Measurements from ENCODE around the gene NOS3.

Gene NOS3

DNA sequence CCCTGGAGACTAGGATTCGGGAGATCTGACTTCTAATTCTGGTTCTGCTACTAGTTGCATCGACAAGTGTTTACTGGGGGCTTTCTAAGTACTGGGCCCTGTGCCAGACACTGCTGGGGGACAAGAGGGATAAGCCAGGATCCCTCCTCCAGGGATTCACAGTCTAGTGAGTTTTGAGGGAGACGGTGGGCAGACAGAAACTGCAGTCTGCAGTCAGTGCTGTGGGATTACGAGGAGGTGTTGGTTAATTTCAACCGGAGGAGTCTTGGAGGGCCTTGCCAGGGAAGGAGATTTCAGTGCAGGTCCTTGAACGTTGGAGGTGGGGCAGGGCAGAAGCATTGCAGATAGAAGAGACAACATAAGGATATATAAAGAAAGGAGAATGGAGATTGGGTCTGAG is 9.2 kb upstream of the NOS3 start:
- DNase-seq: no peak

DNA sequence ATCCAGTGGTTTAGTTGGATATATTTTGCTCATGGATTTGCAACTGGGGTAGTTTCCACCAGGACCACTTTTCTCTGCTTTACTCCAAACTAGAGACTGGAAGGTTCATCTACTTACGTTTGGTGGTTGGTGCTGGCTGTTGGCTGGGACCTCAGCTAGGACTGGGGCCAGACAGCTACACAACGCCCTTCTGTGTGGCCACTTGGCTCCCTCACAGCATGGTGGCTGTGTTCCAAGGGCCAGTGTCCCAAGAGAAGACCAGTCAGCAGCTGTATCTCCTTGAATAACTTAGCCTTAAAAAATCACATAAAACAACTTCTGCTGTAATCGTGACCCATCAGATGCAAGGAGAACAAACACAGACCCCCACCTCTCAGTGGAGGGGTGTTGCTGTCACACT is 8.5 kb upstream of the NOS3 start:
- no peak for DNase-seq

DNA sequence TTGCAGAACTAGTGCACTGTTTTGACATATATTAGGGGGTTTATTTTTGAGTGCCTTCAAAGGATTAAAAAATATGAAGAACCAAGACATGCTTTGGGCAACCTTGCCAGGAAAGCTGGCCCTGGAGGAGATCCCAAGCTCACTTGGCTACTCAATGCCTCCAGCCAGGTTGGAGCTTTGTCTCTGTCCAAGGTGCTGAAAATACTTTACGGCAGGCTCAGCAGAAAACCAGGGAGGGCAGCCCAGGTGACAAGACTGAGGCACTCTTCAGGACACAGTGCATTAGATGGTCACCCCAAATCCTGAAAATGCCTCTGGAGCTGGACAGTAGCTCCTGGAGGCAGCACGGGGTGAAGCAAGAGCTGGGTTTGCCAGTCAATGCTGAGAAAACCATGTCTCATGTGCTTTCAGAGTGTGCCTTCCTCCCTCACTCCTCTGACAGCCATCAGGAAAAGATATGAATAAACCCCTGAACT is 6.9 kb upstream of the NOS3 start:
- DNase-seq: no peak

DNA sequence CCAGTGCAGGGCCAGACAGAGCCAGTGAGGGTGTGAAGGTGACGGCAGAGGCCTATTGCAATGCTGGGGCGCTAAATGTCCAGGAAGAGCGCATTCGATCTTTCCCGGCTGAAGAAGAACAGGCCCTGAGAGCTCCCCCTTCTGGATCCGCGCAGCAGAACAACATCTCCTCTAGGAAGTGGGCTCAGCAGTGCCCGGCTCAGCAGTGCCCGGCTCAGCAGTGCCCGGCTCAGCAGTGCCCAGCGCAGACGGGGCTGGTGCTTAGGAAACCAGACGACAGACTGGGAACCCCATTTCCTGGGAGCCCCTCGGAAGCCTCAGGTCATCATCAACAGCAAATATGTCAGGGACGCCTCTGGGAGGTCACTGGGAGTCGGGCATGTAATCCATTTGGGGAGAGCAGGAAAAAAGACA is 4.7 kb upstream of the NOS3 start:
- DNase-seq: peak; percentile 11

DNA sequence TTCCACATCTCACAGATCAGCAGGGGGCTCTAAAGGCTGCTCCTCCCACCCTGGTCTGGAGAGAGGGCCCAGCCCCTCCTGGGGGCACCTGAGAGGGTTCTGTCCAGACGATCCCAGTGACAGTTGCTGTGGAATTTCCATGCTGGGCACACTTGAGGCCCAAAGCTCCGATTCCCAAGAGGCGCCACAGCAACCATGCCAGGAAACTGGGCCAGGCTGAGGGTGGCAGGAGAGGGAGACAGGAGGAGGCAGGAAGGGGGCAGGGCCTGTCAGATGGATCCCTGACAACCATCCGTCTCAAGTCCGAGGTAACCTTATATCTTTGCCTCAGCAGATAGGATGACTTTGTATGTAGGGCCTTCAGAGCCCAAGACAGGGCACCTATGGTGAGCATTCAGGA is 4.3 kb upstream of the NOS3 start:
- DNase-seq: no peak

DNA sequence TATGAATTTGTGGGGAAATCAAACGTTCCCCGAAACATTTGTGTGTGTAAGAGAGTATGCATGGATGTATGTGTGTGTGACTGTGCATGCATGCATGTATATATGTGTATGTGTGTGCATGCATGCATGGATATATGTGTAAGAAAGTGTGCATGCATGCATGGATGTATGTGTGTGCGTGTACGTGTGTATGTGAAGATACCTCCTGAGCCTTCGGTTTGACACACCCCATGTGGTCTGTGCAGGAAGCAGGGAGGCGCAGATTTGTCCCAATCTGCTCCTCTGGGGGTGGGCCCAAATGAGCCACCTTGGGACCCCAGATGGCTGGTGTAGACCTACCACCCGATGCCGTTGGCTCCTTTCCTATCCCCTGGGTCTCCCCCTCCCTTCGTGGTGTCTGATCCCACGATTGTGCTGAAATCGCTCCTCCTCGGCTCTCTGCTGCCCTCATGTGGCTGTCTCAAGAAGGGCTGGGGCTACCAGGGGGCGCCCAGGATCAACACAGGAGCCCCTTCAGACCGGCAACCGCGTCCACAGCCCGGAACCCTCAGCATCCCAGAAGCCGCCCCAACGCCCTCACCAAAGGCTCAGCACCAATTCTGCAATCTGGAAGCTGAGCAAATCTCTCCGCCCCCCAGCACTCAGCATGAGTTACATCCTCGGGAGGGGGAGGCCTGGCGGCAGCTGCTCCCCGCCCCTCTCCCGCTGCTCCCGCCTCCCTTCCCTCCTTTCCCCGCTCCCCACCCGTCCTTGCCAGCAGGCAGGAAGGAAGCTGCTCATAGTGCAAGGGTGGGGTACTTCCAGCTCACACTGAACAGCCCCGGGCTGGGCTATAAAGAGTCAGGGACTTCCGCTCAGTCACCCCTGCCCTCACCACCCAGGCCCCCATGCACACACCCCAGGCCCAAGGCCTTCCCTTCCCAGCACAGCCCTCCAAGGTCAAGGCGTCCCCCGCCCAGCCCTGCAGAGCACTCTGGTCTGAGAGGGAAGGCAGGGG is 2.3 kb upstream of the NOS3 start:
- DNase-seq: peak; percentile 11

DNA sequence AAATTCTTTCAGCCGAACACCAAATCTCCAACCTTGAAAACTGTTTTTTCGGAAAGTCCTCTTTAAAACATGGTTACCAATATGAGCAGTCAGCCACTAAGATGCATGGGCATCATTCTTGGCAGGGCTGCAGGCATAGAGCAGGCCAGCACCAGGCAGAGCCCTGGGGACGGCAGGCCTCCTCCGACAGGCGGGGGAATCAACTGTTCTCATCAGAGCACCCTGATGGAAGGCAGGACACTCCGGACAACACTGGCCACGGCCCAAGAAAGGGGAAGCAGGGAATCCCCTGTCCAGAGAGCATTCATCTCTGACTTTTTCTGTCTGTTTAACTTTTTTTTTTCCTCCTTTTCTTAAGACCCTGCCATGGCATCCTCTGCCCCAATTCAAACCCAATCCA is 1.4 kb upstream of the NOS3 start:
- no peak for DNase-seq

DNA sequence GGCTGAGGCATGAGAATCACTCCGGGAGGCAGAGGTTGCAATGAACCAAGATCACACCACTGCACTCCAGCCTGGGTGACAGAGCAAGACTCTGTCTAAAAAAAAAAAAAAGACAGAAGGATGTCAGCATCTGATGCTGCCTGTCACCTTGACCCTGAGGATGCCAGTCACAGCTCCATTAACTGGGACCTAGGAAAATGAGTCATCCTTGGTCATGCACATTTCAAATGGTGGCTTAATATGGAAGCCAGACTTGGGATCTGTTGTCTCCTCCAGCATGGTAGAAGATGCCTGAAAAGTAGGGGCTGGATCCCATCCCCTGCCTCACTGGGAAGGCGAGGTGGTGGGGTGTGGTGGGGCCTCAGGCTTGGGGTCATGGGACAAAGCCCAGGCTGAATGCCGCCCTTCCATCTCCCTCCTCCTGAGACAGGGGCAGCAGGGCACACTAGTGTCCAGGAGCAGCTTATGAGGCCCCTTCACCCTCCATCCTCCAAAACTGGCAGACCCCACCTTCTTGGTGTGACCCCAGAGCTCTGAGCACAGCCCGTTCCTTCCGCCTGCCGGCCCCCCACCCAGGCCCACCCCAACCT is 1.3 kb downstream of the NOS3 start:
- no peak for DNase-seq

DNA sequence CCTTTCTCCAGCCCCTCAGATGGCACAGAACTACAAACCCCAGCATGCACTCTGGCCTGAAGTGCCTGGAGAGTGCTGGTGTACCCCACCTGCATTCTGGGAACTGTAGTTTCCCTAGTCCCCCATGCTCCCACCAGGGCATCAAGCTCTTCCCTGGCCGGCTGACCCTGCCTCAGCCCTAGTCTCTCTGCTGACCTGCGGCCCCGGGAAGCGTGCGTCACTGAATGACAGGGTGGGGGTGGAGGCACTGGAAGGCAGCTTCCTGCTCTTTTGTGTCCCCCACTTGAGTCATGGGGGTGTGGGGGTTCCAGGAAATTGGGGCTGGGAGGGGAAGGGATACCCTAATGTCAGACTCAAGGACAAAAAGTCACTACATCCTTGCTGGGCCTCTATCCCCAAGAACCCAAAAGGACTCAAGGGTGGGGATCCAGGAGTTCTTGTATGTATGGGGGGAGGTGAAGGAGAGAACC is 2.1 kb downstream of the NOS3 start:
- no peak for DNase-seq

DNA sequence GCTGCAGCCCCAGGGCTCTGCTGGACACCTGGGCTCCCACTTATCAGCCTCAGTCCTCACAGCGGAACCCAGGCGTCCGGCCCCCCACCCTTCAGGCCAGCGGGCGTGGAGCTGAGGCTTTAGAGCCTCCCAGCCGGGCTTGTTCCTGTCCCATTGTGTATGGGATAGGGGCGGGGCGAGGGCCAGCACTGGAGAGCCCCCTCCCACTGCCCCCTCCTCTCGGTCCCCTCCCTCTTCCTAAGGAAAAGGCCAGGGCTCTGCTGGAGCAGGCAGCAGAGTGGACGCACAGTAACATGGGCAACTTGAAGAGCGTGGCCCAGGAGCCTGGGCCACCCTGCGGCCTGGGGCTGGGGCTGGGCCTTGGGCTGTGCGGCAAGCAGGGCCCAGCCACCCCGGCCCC is 2.7 kb downstream of the NOS3 start:
- no peak for DNase-seq

DNA sequence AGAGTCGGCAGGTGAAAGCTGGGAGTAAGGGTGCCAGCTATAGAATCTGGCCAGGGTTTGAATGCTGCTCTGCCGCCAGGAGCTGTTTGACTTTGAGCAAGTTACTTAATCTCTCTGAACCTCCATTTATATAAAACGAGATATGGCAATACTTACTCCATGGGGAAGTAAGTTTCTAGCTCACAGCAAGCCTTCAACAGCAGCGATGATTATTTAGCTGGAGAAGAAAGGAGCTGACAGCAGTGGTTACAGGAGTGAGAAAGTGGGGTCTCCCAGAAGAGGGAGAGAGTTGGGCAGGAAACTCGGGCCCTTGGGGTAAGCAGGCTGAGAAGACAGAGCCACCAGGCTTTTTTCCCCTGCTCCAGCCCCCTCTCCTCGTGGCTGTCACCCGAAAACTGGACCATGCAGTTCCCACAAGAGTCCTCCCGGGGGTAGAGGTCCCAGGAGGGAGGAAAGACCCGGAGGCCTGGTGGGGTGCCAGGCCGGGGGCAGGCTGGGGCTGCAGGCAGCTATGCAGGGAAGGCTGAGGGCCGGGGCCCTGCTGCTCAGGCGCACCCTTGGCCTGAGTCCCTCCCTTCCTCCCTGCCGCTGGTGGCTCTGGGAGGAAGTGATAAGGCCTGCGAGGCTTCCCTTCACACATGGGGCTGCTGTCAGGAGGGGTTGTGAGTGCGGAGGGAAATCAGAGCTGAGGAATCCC is 3.5 kb downstream of the NOS3 start:
- DNase-seq: no peak

DNA sequence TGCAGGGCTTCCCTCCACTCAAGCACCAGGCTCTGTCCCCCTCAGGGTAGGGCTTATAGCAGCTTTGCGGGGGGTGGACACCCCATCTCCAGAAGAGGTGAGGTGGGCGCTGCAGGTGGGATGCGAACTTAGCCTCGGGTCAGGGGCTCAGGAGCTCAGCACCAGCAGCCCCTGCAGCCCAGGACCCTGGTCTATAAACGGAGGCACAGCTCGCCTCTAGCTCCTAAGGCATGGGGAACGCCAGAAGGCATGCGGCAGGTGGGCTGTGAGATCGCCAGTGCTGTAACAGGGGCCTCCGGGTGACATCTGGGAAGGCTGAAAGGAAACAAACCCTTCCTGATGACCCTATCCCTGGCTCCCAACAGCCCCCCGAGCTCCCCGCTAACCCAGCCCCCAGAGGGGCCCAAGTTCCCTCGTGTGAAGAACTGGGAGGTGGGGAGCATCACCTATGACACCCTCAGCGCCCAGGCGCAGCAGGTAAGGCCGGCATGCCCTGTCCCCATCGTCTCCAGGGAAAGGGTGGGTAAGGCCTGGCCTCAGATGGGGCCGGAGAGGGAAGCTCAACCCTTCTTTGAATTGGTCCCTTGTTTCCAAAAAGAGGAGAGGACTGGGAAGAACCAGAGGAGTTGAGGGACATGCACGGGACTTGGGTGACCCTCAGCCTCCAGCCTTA is 4.2 kb downstream of the NOS3 start:
- DNase-seq: no peak

DNA sequence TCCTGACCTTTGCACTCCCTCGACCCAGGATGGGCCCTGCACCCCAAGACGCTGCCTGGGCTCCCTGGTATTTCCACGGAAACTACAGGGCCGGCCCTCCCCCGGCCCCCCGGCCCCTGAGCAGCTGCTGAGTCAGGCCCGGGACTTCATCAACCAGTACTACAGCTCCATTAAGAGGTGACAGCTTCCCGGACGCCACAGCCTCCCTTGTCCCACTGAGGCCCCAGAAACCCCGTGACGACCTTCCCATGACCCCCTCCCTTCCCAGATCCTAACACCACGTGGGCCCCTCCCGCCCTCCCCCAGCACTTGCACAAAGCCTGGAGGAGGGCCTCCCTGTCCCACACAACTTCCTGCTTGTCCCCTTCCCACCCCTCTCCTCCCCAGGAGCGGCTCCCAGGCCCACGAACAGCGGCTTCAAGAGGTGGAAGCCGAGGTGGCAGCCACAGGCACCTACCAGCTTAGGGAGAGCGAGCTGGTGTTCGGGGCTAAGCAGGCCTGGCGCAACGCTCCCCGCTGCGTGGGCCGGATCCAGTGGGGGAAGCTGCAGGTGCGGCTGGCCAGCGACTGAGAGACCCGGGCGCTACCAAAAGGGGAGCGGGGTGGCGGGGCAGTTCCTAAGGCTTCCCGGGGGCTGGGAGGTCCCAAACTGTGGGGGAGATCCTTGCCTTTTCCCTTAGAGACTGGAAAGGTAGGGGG is 5.7 kb downstream of the NOS3 start:
- no peak for DNase-seq

DNA sequence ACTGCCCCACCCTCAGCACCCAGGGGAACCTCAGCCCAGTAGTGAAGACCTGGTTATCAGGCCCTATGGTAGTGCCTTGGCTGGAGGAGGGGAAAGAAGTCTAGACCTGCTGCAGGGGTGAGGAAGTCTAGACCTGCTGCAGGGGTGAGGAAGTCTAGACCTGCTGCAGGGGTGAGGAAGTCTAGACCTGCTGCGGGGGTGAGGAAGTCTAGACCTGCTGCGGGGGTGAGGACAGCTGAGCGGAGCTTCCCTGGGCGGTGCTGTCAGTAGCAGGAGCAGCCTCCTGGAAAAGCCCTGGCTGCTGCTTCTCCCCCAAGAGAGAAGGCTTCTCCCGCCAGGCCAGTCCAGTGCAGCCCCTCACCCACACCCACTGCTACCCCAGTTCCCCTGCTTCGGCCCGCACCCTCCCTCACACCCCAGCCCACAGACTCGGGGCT is 6.3 kb downstream of the NOS3 start:
- no peak for DNase-seq

DNA sequence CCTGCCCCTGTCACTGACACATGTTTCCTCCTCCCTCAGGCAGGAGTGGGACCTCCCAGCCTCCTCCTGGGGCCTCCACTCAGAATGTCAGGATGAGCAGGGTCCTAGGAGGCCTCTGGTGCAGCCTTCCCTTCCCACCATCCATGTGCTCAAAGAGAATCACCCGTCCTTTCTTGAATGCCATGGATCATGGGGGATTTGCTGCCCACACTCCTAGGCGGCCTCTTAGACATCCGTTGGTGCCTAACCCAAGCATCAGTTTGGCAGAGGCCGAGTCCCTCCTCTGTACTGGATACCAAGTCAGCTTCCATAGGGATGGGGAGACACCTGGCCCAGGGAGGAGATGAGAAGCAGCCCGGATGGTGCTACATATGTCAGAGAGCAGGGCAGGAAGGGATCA is 7.0 kb downstream of the NOS3 start:
- DNase-seq: no peak

DNA sequence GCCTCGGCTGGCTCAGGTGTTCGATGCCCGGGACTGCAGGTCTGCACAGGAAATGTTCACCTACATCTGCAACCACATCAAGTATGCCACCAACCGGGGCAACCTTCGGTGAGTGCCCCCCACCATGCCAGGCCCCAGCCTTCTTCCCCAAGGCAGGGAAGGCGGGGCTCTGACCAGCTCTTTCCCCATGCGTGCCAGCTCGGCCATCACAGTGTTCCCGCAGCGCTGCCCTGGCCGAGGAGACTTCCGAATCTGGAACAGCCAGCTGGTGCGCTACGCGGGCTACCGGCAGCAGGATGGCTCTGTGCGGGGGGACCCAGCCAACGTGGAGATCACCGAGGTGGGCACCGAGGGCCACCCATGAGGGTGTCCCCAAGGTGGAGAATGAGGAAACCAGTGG is 7.5 kb downstream of the NOS3 start:
- DNase-seq: no peak

DNA sequence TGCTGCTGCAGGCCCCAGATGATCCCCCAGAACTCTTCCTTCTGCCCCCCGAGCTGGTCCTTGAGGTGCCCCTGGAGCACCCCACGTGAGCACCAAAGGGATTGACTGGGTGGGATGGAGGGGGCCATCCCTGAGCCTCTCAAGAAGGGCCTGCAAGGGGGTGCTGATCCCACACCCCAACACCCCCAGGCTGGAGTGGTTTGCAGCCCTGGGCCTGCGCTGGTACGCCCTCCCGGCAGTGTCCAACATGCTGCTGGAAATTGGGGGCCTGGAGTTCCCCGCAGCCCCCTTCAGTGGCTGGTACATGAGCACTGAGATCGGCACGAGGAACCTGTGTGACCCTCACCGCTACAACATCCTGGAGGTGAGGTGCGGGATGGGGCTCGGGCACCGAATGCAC is 8.2 kb downstream of the NOS3 start:
- no peak for DNase-seq

DNA sequence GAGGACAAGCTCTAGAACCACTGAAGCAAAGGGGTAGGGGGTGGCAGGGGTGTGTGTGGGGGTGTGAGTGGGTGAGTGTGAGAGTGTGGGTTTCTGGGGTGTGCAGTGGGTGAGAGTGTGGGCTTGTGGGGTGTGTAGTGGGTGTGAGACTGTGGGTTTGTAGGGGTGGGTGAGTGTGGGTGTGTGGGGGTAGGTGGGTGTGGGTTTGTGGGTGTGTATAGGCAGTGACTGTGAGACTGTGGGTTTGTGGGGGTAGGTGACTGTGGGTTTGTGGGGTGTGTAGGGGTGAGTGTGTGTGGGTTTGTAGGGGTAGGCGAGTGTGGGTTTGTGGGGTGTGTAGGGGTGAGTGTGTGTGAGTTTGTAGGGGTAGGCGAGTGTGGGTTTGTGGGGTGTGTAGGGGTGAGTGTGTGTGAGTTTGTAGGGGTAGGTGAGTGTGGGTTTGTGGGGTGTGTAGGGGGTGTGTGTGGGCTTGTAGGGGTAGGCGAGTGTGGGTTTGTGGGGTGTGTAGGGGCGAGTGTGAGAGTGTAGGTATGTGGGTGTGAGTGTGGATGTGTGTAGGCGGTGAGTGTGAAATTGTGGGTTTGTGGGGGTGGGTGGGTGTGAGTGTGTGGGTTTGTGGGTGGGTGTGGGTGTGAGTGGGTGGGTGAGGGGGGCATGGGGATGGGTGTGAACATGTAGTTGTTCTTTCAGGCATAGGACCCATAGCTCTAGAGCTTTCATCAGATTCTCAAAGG is 8.8 kb downstream of the NOS3 start:
- no peak for DNase-seq

DNA sequence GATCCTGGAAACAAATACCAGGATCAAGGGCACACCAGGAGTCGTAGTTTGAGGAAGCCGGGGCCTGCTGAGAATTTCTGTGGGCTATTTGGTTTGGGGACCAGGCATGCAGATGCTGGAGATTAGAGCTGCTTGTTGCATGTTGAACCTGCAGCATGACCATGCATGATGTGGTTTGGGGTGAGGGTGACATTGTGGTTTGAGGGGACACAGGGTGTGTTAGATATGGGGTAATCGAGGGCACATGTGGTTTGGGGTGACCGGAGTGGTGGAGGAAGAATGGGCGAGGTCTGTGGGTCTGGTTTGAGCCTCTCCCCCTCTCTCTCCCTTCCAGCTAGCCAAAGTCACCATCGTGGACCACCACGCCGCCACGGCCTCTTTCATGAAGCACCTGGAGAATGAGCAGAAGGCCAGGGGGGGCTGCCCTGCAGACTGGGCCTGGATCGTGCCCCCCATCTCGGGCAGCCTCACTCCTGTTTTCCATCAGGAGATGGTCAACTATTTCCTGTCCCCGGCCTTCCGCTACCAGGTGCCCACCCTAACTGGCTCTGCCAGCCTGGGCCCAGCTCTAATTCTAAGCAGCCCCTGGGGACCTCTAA is 10.2 kb downstream of the NOS3 start:
- DNase-seq: no peak

DNA sequence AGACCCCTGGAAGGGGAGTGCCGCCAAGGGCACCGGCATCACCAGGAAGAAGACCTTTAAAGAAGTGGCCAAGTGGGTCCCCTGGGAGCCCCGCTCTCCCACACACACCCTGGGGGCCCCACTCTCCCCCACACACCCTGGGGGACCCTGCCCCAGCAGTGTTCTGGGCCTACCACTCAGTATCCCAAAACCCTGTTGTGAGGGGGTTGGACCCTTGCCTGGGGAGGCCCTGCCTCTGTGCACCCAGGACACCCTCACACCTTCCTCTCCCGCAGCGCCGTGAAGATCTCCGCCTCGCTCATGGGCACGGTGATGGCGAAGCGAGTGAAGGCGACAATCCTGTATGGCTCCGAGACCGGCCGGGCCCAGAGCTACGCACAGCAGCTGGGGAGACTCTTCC is 10.7 kb downstream of the NOS3 start:
- DNase-seq: no peak

DNA sequence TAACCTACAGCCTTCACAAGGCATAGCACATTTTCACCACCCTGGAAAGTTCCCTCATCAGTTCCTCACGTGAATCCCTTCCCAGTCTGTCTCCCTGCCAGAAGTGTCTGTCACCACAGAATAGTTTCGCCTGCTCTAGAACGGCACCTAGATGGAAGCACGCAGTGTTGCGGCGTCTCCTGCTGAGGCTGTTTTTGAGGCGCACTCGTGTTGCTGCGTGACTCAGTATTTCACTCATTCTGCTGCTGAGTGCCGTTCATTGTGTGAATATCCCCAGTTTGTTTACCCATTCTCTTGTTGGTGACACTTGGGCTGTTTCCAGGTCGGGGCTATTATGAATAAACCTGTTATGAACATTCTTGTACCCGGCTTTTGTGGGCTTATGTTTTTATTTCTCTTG is 12.8 kb downstream of the NOS3 start:
- DNase-seq: no peak
